Stimulated activated CD8-positive, alpha-beta memory T cell treated with anti-CD3 and anti-CD28 coated beads, Interleukin-7, amount 100 ng/mL, for 48 hours (primary cell): ENCODE measurements around the gene SLC38A10.

Experiments used
- DNase-seq, 2 donors: peaks; one replicate each; pipeline ENCODE4 v3.0.0-alpha.2; 2020; ENCODE audit warnings: low read depth in 1 of 2; ENCODE audit errors: extremely low read depth in 1 of 2

SLC38A10 gene

GRCh38 chr17:81299846-81300585, 4.9 kb upstream of the SLC38A10 start:
- DNase-seq: no peak

DNA sequence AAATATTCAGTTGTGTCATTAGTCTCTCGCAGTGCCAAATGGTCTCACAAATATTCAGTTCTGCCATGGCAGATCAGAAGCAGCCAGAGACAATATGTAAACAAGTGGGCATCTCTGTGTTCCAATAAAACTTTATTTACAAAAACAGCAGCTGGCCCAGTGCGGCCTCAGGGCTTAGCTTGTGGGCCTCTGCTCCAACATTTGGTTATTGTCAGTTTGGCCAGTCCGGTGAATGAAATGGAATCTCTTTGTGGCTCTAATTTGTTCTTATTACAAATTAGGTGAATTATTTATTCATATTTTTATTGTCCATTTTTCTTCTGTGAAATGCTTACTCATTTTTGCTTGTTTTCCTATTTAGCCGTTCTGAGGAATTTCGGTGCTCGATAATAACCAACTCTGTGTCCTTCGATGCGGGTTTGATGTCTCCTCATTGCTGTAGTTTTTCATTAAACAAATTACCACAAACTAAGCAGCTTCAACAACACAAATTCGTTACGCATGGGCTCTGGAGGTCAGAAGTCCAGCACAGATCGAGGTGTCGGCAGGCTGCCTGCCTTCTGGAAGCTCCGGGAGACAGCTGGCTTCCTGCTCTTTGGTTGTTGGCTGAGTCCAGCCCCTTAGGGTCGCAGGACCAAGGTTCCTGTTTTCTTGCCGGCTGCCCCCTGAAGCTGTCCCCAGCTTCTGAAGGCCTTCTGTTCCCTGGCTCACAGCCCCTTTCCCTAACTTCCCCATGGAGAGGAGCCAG, 4.1 kb upstream of the SLC38A10 start:
- DNase-seq: no peak

- DNase-seq: no peak
Observed at GRCh38 chr17:81298325-81298990, 3.4 kb upstream of the SLC38A10 start.

DNA sequence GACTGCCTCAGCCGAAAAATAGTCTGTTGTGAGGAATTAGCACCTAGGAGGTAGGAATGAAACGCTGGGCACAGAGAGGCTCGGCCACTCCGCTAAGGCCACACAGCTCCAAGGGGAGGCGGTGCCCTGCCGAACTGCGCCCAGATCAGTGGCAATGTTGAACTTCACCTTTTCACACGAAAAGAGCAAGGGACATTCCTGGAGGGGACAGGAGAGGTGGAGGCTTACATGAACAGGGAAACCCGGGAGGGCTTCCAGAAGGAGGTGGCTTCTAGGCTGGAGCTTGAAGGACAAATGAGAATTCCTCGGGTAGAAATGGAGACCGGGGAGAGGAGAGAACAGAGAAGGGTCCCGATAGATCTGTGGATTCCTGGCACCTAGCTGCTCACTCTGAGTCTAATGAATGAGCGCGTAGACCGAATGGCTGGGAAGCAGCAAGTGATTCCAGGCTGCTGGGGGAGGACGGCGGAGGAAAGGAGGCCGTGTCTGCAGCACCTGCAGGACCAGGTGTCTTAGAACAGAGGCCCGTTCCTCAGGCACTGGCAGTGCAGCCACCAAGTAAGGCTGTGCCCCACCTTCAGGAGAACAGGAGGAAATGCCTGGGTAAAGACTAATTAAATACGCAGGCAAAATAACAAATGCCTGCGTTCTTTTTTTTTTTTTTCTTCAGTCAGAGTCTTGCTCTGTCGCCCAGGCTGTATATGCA, 722 bp upstream of the SLC38A10 start:
- DNase-seq: peak in 1 of 2 donors; percentile 26

DNA sequence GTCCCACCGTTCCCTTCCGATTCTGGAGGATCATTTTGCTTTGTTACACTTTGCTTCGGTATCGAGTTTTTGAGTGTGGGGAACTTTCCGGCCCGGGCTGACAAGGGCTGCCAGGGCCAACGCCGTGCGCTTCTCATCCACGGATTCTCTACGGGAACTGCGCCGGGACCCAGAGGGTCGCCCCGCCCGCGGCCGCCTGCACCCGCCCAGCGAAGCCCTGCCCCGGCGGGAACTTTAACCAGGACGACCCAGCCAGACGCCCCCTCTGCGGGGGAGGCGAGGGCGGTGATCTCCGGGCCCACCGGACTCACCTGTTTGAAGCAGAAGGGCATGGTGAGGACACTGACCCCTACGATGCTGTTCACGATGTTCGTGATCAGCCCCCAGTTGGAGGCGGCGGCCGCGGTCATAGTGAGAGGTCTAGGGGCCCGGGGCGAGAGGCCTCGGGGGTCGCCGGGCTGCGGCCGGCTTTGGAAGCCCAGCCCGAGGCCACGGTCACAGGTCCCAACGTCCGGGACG, 536 bp downstream of the SLC38A10 start:
- DNase-seq: no peak

DNA sequence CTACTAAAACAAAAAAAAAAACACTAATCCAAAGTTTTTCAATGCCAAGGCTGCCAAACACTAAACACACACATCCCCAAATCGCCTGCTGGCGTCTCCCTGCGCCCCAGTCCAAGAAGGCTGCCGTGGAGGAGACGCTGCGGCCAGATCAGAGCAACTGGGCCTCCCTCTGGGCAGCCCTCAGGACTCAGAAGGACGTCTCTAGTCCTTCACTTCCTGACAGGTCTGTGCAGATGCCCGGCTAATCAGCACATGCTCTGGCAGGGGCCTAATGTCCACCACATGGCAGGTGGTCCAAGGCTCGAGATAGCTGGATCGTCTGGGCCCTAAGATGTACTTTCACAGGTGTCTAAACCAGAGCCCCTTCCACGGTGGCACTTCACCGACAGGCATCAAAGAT, 2.7 kb downstream of the SLC38A10 start:
- DNase-seq: no peak

- DNase-seq: peak; percentile 39 to 59
Observed at GRCh38 chr17:81291662-81292061, 3.4 kb downstream of the SLC38A10 start.

DNA sequence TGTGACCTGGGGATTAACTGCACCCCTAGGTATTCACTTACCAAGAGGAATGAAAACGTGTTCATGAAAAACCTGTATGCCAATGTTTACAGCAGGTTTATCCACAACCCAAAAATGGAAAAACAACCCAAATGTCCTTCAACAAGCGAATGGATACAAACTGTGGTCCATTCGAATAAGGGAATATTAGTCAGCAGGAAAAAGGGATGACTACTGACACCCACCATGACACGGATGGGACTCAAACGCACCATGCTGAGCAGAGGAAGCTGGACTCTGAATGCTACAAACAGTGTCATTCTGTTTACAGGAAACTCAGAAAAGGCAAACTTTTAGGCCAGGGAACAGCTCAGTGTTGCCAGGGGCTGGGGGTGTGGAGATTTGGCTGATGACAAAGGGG, 4.9 kb downstream of the SLC38A10 start:
- no peak for DNase-seq

DNA sequence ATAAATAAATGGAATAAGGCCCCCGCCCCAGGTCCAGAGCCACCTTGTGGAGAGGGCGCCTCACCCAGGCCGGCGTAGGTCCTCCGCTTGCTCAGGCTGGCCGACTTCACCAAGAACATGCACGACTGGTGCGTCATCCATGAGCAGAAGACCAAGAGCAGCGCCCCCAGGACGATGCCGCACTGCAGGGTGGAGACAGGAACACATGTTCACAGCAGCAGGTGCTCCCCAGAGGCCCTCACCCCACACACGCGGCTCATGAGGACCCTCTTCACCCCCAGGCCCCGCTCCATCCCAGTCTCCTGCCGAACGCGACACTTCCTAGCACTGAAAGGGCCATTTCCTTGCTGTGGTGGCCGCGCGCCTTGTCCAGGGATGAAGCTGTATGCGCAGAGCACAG, 5.5 kb downstream of the SLC38A10 start:
- DNase-seq: no peak

DNA sequence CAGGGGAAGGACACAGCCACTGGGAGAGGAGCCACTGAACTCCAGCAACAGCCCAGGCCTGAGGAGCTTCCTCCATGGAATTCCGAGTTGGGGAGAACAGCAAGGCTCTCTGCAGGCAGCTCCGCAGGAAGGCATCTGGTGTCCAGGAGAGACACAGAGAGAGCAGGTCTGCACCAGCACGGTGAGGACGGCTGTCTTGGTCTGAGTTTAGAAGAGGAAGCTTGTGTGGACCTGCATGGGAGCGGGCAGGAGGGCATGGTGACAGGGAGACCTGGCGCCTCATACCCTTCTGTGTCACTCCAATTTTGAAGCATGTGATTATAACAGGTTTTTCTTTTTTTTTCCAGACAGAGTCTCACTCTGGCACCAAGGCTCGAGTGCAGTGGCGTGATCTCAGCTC, 6.4 kb downstream of the SLC38A10 start:
- no peak for DNase-seq

- DNase-seq: no peak
Observed at GRCh38 chr17:81287741-81288430, 7.2 kb downstream of the SLC38A10 start.

DNA sequence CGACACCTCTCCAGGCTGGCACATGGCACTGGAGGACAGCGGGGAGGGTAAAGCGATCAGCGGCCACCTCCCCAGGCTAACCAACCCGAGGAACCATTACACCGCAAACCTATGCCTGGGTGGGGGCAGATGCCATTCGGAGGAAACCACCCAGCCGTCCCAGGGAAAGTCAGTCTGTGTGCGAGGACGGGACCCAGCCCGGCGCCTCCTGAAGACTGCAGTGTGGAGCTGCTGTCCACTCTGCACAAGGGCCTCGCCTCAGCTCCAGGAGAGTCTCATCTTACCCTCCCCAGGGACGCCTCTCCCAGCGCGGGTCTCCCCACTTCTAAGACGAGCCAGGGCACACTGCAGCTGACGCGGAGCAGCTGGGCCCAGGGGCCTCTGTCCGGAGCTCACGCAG, 8.0 kb downstream of the SLC38A10 start:
- no peak for DNase-seq

GRCh38 chr17:81286491-81287145, 8.5 kb downstream of the SLC38A10 start:
- DNase-seq: no peak

- no peak for DNase-seq
Observed at GRCh38 chr17:81285894-81286293, 9.2 kb downstream of the SLC38A10 start.

- peak; percentile 52 for DNase-seq
Observed at GRCh38 chr17:81285179-81285878, 9.8 kb downstream of the SLC38A10 start.

DNA sequence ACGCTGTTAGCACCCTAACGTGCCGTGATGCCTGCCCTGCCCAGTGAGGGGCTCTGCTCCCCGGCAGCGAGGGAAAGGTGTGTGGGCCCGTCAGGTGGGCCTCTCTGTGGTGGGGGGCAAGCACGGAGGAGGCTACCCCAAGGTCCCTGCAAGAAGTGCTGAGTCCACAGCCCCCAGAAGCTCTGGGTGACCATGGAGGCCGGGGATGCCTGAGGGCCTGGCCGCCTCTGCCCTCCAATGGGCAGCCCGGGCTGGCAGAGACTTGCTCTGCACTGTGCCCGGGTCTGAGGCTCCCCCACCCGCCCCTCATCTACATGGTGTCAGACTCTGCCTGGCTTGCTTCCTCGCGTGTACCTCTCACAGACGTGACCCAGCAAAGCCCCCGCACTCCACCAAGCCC, 12.2 kb downstream of the SLC38A10 start:
- no peak for DNase-seq

- no peak for DNase-seq
Observed at GRCh38 chr17:81282141-81282540, 13.0 kb downstream of the SLC38A10 start.

GRCh38 chr17:81280571-81280970, 14.5 kb downstream of the SLC38A10 start:
- no peak for DNase-seq
